ENCODE data around the gene GRM4.

GRM4 gene

DNA sequence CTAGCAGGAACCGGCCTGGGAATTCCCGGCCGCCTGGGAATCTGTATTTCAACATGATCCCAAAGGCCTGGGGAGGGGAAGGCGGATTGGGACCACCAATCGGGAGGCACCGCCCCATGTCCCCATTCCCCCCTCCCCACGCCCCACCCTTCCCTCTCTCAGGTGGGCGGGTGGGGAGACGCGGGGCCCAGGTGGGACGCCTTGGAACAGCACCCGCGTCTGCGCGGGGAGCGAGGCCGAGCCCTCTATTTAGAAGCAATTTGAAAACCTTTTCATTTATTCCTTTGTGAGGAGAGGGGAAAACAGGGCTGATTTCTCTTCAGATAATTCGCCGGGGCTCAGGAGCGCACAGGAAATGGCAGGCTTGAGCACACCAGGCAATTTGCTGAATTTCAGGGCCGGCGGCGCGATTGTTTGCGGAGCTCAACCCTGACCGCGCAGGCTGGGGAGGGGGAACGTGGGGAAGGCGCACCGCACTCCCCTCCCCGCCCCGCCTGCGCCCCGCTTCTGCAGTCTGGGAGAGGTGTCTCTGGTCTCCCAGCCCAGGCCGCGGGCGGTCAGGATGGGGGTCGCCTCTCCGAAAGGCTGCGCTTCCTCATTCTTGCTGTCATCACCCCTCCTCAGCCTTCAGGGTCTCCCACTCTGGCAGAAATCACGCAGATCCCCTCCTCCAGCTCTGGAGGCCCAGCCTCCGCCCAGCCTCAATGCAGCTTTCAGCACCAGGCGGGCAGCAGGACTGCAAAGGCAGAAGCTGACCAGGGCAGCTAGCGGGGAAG lies 170.0 kb downstream of the GRM4 start:
- TF ChIP-seq, protein P1, sequence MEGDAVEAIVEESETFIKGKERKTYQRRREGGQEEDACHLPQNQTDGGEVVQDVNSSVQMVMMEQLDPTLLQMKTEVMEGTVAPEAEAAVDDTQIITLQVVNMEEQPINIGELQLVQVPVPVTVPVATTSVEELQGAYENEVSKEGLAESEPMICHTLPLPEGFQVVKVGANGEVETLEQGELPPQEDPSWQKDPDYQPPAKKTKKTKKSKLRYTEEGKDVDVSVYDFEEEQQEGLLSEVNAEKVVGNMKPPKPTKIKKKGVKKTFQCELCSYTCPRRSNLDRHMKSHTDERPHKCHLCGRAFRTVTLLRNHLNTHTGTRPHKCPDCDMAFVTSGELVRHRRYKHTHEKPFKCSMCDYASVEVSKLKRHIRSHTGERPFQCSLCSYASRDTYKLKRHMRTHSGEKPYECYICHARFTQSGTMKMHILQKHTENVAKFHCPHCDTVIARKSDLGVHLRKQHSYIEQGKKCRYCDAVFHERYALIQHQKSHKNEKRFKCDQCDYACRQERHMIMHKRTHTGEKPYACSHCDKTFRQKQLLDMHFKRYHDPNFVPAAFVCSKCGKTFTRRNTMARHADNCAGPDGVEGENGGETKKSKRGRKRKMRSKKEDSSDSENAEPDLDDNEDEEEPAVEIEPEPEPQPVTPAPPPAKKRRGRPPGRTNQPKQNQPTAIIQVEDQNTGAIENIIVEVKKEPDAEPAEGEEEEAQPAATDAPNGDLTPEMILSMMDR (IDR thresholded peaks at IDR 0.05; ENCODE audit: low read depth, low read length, missing control alignments), result no peak
- DNase-seq (ENCODE audit: low read depth), result no peak

DNA sequence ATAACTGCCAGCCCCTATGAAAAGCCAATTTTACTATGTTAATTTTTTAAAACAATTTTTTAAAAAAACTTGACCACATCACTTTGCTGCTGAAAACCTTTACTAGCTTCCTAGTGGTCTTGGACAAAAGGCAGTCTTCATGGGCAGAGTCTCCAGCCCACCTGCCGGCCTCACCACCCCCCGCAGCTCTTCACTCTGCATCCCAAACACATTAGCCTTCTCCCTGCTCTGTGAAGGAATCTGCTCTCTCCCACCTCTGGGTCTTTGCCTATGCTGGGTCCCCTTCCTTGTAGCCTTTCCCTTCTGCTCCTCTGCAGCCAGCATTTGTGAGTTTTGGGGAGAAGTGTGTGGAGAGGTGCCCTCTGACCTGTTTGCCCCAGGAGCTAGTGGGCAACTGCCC lies 171.4 kb downstream of the GRM4 start:
- in situ Hi-C loops (cut with HindIII; ENCODE audit: low sequenced_read_pairs), result no loop called here
- H3K4me3 ChIP-seq (ENCODE audit: low read depth, low read length), result no peak overlapping the region
- DNase-seq (ENCODE audit: low read depth), result no peak
- TF ChIP-seq, protein P1 (IDR thresholded peaks at IDR 0.05; ENCODE audit: low read depth, low read length, missing control alignments), result no peak

More for the DNA sequence above, 170.0 kb downstream of the GRM4 start:
- in situ Hi-C loops (cut with HindIII; ENCODE audit: low sequenced_read_pairs), result no loop called here
- H3K4me3 ChIP-seq (ENCODE audit: low read depth, low read length), result no peak overlapping the region

DNA sequence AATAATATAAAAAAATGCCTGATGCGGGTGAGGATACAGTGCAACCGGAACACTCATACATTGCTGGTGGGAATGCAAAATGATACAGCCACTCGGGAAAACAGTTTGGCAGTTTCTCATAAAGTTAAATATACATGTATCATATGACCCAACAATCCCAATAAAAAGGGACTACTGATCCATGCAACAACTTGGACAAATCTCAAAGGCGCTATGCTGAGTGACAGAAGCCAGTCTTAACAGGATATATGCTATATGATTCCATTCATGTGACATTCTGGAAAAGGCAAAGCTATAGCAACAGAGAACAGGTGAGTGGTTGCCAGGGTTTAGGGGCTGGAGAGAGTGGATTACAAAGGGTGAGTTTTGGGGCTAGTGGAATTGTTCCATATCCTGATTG lies 171.9 kb downstream of the GRM4 start:
- TF ChIP-seq, protein P1 (IDR thresholded peaks at IDR 0.05; ENCODE audit: low read depth, low read length, missing control alignments), result no peak
- H3K4me3 ChIP-seq (ENCODE audit: low read depth, low read length), result no peak overlapping the region
- in situ Hi-C loops (cut with HindIII; ENCODE audit: low sequenced_read_pairs), result no loop called here
- no peak for DNase-seq (ENCODE audit: low read depth)

DNA sequence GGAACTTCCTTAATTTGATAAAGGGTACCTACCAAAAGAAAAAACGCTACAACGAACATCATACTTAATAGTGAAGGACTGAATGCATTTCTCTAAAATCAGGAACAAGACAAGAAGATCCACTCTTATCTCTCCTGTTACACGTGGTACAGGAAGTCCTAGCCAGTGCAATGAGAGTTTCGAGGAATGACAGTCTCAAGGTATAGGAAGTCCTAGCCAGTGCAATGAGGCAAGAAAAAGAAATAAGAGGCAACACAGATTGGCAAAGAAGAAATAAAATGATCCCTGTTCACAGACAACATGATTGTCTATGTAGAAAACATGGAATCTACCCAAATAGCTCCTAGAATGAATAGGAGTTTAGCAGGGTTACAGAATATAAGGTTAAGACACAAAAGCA lies 174.3 kb downstream of the GRM4 start:
- TF ChIP-seq, protein P1 (IDR thresholded peaks at IDR 0.05; ENCODE audit: low read depth, low read length, missing control alignments), result no peak
- DNase-seq (ENCODE audit: low read depth), result no peak
- H3K4me3 ChIP-seq (ENCODE audit: low read depth, low read length), result no peak overlapping the region
- in situ Hi-C loops (cut with HindIII; ENCODE audit: low sequenced_read_pairs), result no loop called here
